Measurements from ENCODE around the gene CTNNA3. TPM values are rescaled to one million over a fixed set of nuclear protein-coding genes. Genes with fewer than 3 reads are reported as not detected.

Gene CTNNA3
- total RNA-seq, 1 donor from 2014 or later, result not detected

- intact Hi-C loops (cut with micrococcal nuclease), result loop anchor here (1.0 kb wide), 3 partner anchors 31 to 114 kb away; no protein-coding TSS in a partner anchor
These were observed 29.5 kb downstream of the CTNNA3 start for GRCh38 chr10:67666416-67667034.

GRCh38 chr10:67665491-67665890 lies 30.5 kb downstream of the CTNNA3 start:
- intact Hi-C loops (cut with micrococcal nuclease), result no loop called here

GRCh38 chr10:67664942-67665341 lies 31.1 kb downstream of the CTNNA3 start:
- intact Hi-C loops (cut with micrococcal nuclease), result no loop called here

- intact Hi-C loops (cut with micrococcal nuclease), result no loop called here
These were observed 32.4 kb downstream of the CTNNA3 start for GRCh38 chr10:67663449-67664087.

- intact Hi-C loops (cut with micrococcal nuclease), result no loop called here
These were observed 33.6 kb downstream of the CTNNA3 start for GRCh38 chr10:67662415-67662814.

- intact Hi-C loops (cut with micrococcal nuclease), result no loop called here
These were observed 36.5 kb downstream of the CTNNA3 start for GRCh38 chr10:67659497-67659896.

- intact Hi-C loops (cut with micrococcal nuclease), result no loop called here
These were observed 38.2 kb downstream of the CTNNA3 start for GRCh38 chr10:67657775-67658174.

GRCh38 chr10:67650558-67650957 lies 45.4 kb downstream of the CTNNA3 start:
- intact Hi-C loops (cut with micrococcal nuclease), result no loop called here

GRCh38 chr10:67648613-67649229 lies 47.3 kb downstream of the CTNNA3 start:
- intact Hi-C loops (cut with micrococcal nuclease), result no loop called here

- intact Hi-C loops (cut with micrococcal nuclease), result no loop called here
These were observed 65.1 kb downstream of the CTNNA3 start for GRCh38 chr10:67630904-67631303.

- intact Hi-C loops (cut with micrococcal nuclease), result no loop called here
These were observed 66.5 kb downstream of the CTNNA3 start for GRCh38 chr10:67629461-67629971.

GRCh38 chr10:67622984-67623383 lies 73.0 kb downstream of the CTNNA3 start:
- intact Hi-C loops (cut with micrococcal nuclease), result no loop called here

GRCh38 chr10:67622511-67622910 lies 73.5 kb downstream of the CTNNA3 start:
- intact Hi-C loops (cut with micrococcal nuclease), result no loop called here

GRCh38 chr10:67621834-67622233 lies 74.2 kb downstream of the CTNNA3 start:
- intact Hi-C loops (cut with micrococcal nuclease), result no loop called here

GRCh38 chr10:67618116-67618515 lies 77.9 kb downstream of the CTNNA3 start:
- intact Hi-C loops (cut with micrococcal nuclease), result no loop called here

GRCh38 chr10:67612577-67613537 lies 83.1 kb downstream of the CTNNA3 start:
- intact Hi-C loops (cut with micrococcal nuclease), result loop anchor here (1.0 to 5.0 kb wide), 7 partner anchors 53 to 719 kb away; partner anchors contain the start of genes HERC4, HNRNPH3, PBLD and SIRT1

GRCh38 chr10:67612176-67612575 lies 83.8 kb downstream of the CTNNA3 start:
- intact Hi-C loops (cut with micrococcal nuclease), result loop anchor here (5.0 kb wide), 1 partner anchor 720 kb away; the partner anchor contains the start of genes HNRNPH3 and PBLD

GRCh38 chr10:67609996-67610793 lies 85.8 kb downstream of the CTNNA3 start:
- intact Hi-C loops (cut with micrococcal nuclease), result loop anchor here (5.0 kb wide), 1 partner anchor 722 kb away; the partner anchor contains the start of genes HNRNPH3 and PBLD

GRCh38 chr10:67608001-67608400 lies 88.0 kb downstream of the CTNNA3 start:
- intact Hi-C loops (cut with micrococcal nuclease), result no loop called here

GRCh38 chr10:67607472-67607871 lies 88.5 kb downstream of the CTNNA3 start:
- intact Hi-C loops (cut with micrococcal nuclease), result no loop called here
